ENCODE data around the gene UGT8. TPM values are rescaled to one million over a fixed set of nuclear protein-coding genes. Genes with fewer than 3 reads are reported as not detected.

UGT8 gene
- total RNA-seq, 1 donor from 2014 or later: 4.1 TPM

DNA sequence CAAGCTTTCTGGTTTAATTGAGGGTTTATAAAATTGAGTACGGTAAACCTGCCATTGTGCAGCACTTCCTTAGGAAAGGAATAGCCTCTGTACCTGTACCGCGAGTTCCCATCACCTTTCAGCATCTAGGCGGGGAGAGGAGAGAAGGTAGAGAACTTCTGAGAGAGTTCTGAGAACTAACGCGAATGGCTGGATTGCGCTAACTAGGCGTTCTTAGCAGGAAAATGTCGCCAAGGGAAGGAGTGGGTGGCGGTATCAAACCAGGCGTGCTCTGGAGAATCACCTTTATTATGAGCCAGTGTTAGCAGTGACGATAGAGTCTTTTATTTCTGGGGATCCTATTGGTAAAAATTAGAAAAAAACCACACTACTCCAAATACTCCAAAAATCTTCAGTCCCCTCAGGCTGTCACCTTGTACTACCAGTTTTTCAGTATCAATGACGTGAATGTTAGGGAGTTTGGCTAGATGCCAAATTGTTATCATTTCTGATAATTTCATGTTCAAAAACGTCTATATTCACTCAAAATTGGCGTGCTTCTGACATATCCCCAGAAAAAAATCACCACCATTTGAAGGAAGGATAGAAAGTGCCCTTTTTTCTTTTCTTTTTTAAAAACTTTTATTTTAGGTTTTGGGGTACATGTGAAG, 1.4 kb downstream of the UGT8 start:
- no peak overlapping the region for H3K27ac Mint-ChIP-seq (ENCODE audit: unreplicated experiment)
- H3K36me3 Mint-ChIP-seq (ENCODE audit: low read depth, unreplicated experiment): peaks cover 6% of the 10 kb centered on the region
- no peak for DNase-seq (ENCODE audit: low spot score)
- TF ChIP-seq, protein P1, sequence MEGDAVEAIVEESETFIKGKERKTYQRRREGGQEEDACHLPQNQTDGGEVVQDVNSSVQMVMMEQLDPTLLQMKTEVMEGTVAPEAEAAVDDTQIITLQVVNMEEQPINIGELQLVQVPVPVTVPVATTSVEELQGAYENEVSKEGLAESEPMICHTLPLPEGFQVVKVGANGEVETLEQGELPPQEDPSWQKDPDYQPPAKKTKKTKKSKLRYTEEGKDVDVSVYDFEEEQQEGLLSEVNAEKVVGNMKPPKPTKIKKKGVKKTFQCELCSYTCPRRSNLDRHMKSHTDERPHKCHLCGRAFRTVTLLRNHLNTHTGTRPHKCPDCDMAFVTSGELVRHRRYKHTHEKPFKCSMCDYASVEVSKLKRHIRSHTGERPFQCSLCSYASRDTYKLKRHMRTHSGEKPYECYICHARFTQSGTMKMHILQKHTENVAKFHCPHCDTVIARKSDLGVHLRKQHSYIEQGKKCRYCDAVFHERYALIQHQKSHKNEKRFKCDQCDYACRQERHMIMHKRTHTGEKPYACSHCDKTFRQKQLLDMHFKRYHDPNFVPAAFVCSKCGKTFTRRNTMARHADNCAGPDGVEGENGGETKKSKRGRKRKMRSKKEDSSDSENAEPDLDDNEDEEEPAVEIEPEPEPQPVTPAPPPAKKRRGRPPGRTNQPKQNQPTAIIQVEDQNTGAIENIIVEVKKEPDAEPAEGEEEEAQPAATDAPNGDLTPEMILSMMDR (IDR thresholded peaks at IDR 0.05; ENCODE audit: unreplicated experiment): no peak
- H3K4me1 Mint-ChIP-seq (ENCODE audit: unreplicated experiment): peaks cover 7% of the 10 kb centered on the region
- H3K27me3 Mint-ChIP-seq (ENCODE audit: unreplicated experiment): no peaks in the 10 kb centered on the region
- H3K4me3 Mint-ChIP-seq (ENCODE audit: unreplicated experiment): peak overlapping the region; percentile 92
- peaks cover 7% of the 10 kb centered on the region for H3K9me3 Mint-ChIP-seq (ENCODE audit: unreplicated experiment)

DNA sequence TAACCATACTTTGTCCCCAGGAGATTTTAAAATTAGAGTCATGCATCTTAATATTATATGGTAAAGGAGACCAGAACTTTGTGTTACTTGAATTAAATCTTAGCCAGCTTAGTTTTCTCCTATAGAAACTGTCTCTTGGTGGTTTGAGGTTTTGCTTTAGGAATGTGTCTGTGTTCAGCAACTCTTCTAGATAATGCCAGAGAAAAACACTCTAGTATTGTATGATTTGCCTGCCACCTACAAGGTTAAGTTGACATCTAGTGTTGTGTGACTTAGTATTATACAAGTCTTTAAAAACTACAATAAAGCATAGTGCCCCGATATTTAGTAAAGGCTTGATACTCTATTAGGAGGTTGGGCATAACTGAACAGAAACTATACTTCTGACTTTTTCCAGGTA, 2.1 kb downstream of the UGT8 start:
- no peak overlapping the region for H3K4me3 Mint-ChIP-seq (ENCODE audit: unreplicated experiment)
- DNase-seq (ENCODE audit: low spot score): no peak
- peaks cover under 1% of the 10 kb centered on the region for H3K9me3 Mint-ChIP-seq (ENCODE audit: unreplicated experiment)

GRCh38 chr4:114601304-114602052, 2.9 kb downstream of the UGT8 start:
- Mint-ChIP-seq H3K4me3 (ENCODE audit: unreplicated experiment) (no peak overlapping the region), H3K36me3 (ENCODE audit: low read depth, unreplicated experiment) (no peaks in the 10 kb centered on the region), H3K4me1 (ENCODE audit: unreplicated experiment) (peaks cover 7% of the 10 kb centered on the region), H3K27ac (ENCODE audit: unreplicated experiment) (no peak overlapping the region), H3K27me3 (ENCODE audit: unreplicated experiment) (no peaks in the 10 kb centered on the region), H3K9me3 (ENCODE audit: unreplicated experiment) (no peaks in the 10 kb centered on the region)
- DNase-seq (ENCODE audit: low spot score): no peak
- TF ChIP-seq, protein P1 (IDR thresholded peaks at IDR 0.05; ENCODE audit: unreplicated experiment): no peak

More for the DNA sequence above, 2.1 kb downstream of the UGT8 start:
- no peaks in the 10 kb centered on the region for H3K36me3 Mint-ChIP-seq (ENCODE audit: low read depth, unreplicated experiment)
- peaks cover 7% of the 10 kb centered on the region for H3K4me1 Mint-ChIP-seq (ENCODE audit: unreplicated experiment)
- no peaks in the 10 kb centered on the region for H3K27me3 Mint-ChIP-seq (ENCODE audit: unreplicated experiment)
- TF ChIP-seq, protein P1 (IDR thresholded peaks at IDR 0.05; ENCODE audit: unreplicated experiment): no peak
- H3K27ac Mint-ChIP-seq (ENCODE audit: unreplicated experiment): no peak overlapping the region

DNA sequence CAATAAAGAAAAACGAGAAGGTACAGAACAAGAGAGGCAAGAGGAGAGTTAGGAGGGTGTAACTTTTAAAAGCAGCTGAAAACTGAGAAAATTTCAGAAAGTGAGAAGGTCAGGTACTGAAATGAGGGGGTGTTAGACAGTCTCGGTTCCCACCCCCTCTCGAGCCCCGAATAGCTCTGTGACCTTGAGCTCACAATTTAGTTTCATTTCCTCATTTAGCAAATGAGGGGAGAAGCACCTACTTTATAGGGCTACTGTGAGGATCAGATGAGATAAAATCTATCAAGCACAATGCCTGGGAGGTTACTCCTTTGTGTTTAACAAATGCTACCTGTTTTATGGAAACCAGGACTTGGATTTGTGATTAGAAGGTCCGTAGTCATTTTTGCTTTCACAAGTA, 4.9 kb downstream of the UGT8 start:
- Mint-ChIP-seq H3K27ac (ENCODE audit: unreplicated experiment) (no peak overlapping the region), H3K36me3 (ENCODE audit: low read depth, unreplicated experiment) (no peaks in the 10 kb centered on the region), H3K4me1 (ENCODE audit: unreplicated experiment) (peaks cover 7% of the 10 kb centered on the region), H3K4me3 (ENCODE audit: unreplicated experiment) (no peak overlapping the region), H3K9me3 (ENCODE audit: unreplicated experiment) (no peaks in the 10 kb centered on the region), H3K27me3 (ENCODE audit: unreplicated experiment) (no peaks in the 10 kb centered on the region)
- TF ChIP-seq, protein P1 (IDR thresholded peaks at IDR 0.05; ENCODE audit: unreplicated experiment): no peak
- no peak for DNase-seq (ENCODE audit: low spot score)

DNA sequence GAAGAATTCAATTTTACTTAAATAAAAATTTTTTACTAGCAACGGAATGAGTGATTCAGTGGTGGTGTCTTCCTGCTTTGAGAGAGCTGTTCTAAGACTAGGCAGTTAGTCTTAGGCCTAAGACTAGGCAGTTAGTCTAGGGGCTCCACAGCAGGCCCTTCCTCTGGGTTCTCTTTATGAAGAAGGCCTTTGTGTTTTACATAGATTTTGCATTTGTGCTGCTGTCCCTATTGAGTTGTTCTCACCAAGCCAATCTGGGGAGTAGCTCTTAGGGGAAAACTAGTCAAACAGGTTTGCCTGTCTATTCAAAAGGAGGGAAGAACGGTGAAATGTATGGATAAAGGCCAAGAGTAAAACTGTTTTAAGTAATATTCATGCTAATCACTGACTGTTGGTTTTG, 7.6 kb downstream of the UGT8 start:
- Mint-ChIP-seq H3K36me3 (ENCODE audit: low read depth, unreplicated experiment) (no peaks in the 10 kb centered on the region), H3K4me1 (ENCODE audit: unreplicated experiment) (no peaks in the 10 kb centered on the region), H3K27ac (ENCODE audit: unreplicated experiment) (no peak overlapping the region), H3K9me3 (ENCODE audit: unreplicated experiment) (no peaks in the 10 kb centered on the region), H3K27me3 (ENCODE audit: unreplicated experiment) (no peaks in the 10 kb centered on the region), H3K4me3 (ENCODE audit: unreplicated experiment) (no peak overlapping the region)
- TF ChIP-seq, protein P1 (IDR thresholded peaks at IDR 0.05; ENCODE audit: unreplicated experiment): no peak
- DNase-seq (ENCODE audit: low spot score): no peak
